ENCODE data around the gene ZNF12. TPM values are rescaled to one million over a fixed set of nuclear protein-coding genes. Genes with fewer than 3 reads are reported as not detected.

ZNF12 gene
- total and polyA plus RNA-seq, 4 donors: 4.4 to 9.9 (median 7.6) TPM

DNA sequence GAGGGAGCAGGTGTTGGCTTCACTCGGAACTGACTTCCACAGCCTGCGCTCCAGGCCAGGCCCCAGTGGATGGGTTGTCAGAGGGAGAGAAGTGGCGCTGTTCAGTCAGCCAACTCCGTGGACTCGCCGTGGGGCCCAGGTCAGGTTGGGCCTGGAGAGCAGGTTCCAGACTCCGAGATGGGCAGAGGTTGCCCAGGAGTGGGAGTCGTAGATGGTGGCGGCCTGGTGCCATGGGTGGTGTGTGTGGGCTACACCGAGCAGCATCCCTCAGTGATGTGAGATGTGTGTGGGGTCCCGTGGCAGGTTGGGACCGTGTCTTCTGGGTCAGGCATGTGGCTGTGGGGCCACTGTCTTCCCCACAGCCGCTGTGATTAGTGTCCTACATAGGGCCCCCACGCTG lies 59.2 kb downstream of the ZNF12 start (continued):
- no peak for TF ChIP-seq HNF4G (IDR thresholded peaks at IDR 0.05)
- no peak for TF ChIP-seq GABPA (IDR thresholded peaks at IDR 0.05 in 1 of 2, conservative IDR thresholded peaks at IDR 0.05 in 1 of 2)
- TF ChIP-seq, protein P1, sequence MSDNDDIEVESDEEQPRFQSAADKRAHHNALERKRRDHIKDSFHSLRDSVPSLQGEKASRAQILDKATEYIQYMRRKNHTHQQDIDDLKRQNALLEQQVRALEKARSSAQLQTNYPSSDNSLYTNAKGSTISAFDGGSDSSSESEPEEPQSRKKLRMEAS (IDR thresholded peaks at IDR 0.05): no peak
- TF ChIP-seq ZBTB33 (IDR thresholded peaks at IDR 0.05): no peak
- no peak for TF ChIP-seq EGR1 (IDR thresholded peaks at IDR 0.05; ENCODE audit: low read depth in 2 of 2)
- no peak for TF ChIP-seq YY1 (IDR thresholded peaks at IDR 0.05)
- no peak for TF ChIP-seq HNF4A (conservative IDR thresholded peaks at IDR 0.05)

DNA sequence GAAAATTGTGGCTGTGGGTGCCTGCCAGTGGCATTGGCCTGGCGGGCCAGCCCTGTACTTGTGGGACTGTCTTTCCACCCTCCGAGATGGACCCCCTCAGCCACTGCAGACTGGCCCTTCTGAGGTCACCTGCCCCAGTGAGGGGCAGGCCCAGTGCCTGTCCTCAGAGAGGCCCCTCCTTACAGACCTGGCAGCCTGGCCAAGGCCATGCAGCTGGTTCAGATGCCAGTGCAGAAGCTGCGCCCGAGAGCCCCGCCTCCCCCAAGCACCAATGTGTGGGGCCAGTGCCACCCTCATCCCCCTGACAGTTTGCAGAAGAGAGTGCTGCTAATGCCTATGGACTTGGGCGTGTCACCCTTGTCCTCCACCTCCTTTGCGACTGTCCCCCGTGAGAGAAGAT lies 59.7 kb downstream of the ZNF12 start:
- Histone ChIP-seq H3K36me3 (ENCODE audit: control insufficient read depth in 4 of 4, insufficient read depth in 3 of 4, low read depth in 1 of 4, low read length in 3 of 4) (peaks cover 17 to 90% (median 32%) of the 10 kb centered on the region in 4 donors), H3K27me3 (ENCODE audit: control insufficient read depth in 4 of 4, insufficient read depth in 4 of 4, low read length in 3 of 4) (no peaks in the 10 kb centered on the region), H3K9ac (ENCODE audit: low read depth in 1 of 2, low read length in 2 of 2) (no peak overlapping the region), H3K27ac (ENCODE audit: low read depth in 1 of 2, low read length in 2 of 2) (no peak overlapping the region), H3K4me3 (ENCODE audit: low read depth in 1 of 3, low read length in 3 of 3) (no peak overlapping the region), H3K9me3 (ENCODE audit: control insufficient read depth in 4 of 4, low read length in 3 of 4) (peaks cover 0 to 3% (median 1%) of the 10 kb centered on the region in 4 donors), H3K4me1 (ENCODE audit: control insufficient read depth in 4 of 4, insufficient read depth in 4 of 4, low read length in 3 of 4) (no peaks in the 10 kb centered on the region)
- WGBS: 93% methylated on average over 8 of the region's 8 CpGs
- TF ChIP-seq HNF4A (conservative IDR thresholded peaks at IDR 0.05): no peak
- no peak for TF ChIP-seq RAD21 (IDR thresholded peaks at IDR 0.05)
- no peak for TF ChIP-seq SP1 (IDR thresholded peaks at IDR 0.05)
- no peak for DNase-seq (ENCODE audit: low spot score)

- TF ChIP-seq HNF4G (IDR thresholded peaks at IDR 0.05): no peak
- TF ChIP-seq ZBTB33 (IDR thresholded peaks at IDR 0.05): no peak
- TF ChIP-seq TAF1 (conservative IDR thresholded peaks at IDR 0.05): no peak
- TF ChIP-seq, protein P2, sequence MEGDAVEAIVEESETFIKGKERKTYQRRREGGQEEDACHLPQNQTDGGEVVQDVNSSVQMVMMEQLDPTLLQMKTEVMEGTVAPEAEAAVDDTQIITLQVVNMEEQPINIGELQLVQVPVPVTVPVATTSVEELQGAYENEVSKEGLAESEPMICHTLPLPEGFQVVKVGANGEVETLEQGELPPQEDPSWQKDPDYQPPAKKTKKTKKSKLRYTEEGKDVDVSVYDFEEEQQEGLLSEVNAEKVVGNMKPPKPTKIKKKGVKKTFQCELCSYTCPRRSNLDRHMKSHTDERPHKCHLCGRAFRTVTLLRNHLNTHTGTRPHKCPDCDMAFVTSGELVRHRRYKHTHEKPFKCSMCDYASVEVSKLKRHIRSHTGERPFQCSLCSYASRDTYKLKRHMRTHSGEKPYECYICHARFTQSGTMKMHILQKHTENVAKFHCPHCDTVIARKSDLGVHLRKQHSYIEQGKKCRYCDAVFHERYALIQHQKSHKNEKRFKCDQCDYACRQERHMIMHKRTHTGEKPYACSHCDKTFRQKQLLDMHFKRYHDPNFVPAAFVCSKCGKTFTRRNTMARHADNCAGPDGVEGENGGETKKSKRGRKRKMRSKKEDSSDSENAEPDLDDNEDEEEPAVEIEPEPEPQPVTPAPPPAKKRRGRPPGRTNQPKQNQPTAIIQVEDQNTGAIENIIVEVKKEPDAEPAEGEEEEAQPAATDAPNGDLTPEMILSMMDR (IDR thresholded peaks at IDR 0.05; ENCODE audit: low read depth, low read length, missing input control): no peak
- no peak for TF ChIP-seq EGR1 (IDR thresholded peaks at IDR 0.05; ENCODE audit: low read depth in 2 of 2)
- H3K4me1 ChIP-seq (ENCODE audit: control insufficient read depth in 4 of 4, insufficient read depth in 4 of 4, low read length in 3 of 4): no peaks in the 10 kb centered on the region
- H3K27me3 ChIP-seq (ENCODE audit: control insufficient read depth in 4 of 4, insufficient read depth in 4 of 4, low read length in 3 of 4): no peaks in the 10 kb centered on the region
- H3K4me3 ChIP-seq (ENCODE audit: low read depth in 1 of 3, low read length in 3 of 3): no peak overlapping the region
- WGBS: 92% methylated on average over 8 of the region's 8 CpGs
- H3K27ac ChIP-seq (ENCODE audit: low read depth in 1 of 2, low read length in 2 of 2): no peak overlapping the region
- no peaks in the 10 kb centered on the region for H3K9me3 ChIP-seq (ENCODE audit: control insufficient read depth in 4 of 4, low read length in 3 of 4)
- no peak for DNase-seq (ENCODE audit: low spot score)
- H3K36me3 ChIP-seq (ENCODE audit: control insufficient read depth in 4 of 4, insufficient read depth in 3 of 4, low read depth in 1 of 4, low read length in 3 of 4): peaks cover 11 to 88% (median 32%) of the 10 kb centered on the region in 4 donors
- no peak overlapping the region for H3K9ac ChIP-seq (ENCODE audit: low read depth in 1 of 2, low read length in 2 of 2)
Observed at GRCh38 chr7:6646465-6646864, 60.3 kb downstream of the ZNF12 start.

All from liver (tissue), 9 donors.